Tibial nerve (tissue), 4 donors: Measurements from ENCODE around the gene BNC2. TPM values are rescaled to one million over a fixed set of nuclear protein-coding genes. Genes with fewer than 3 reads are reported as not detected.

Source experiments
- DNase-seq, 2 donors: peaks; one replicate each; pipeline ENCODE4 v3.0.0-alpha.2; 2019; ENCODE audit warnings: low spot score in 2 of 2
- H3K27ac ChIP-seq, 4 donors: fragments of 200-600 bp; sonication (generic) in 3 of 4; one replicate each; pipeline ENCODE4 v1.5.1; 2017 to 2019; ENCODE audit warnings: mild to moderate bottlenecking in 1 of 4
- H3K27me3 ChIP-seq, 2 donors: fragments of 200-600 bp; sonication (generic) in 1 of 2; one replicate each; pipeline versions ENCODE4 v1.5.1 to v1.6.0; 2017 to 2019
- H3K36me3 ChIP-seq, 3 donors: fragments of 200-600 bp; sonication (generic); one replicate each; pipeline ENCODE4 v1.5.1; 2018 to 2019
- H3K4me1 ChIP-seq, 4 donors: fragments of 200-600 bp; sonication (generic) in 3 of 4; one replicate each; pipeline ENCODE4 v1.5.1; 2017 to 2019
- H3K4me3 ChIP-seq, 4 donors: fragments of 200-600 bp; sonication (generic) in 3 of 4; one replicate each; pipeline ENCODE4 v1.5.1; 2017 to 2019; ENCODE audit warnings: mild to moderate bottlenecking in 1 of 4, moderate library complexity in 1 of 4
- H3K9me3 ChIP-seq, 4 donors: fragments of 200-600 bp; sonication (generic) in 3 of 4; one replicate each; pipeline ENCODE4 v1.5.1; 2017 to 2019
- CTCF ChIP-seq, 5 experiments: fragments of 200-600 bp in 3 of 5; fragments of 450-650 bp in 2 of 5; sonication (generic) in 3 of 5; IDR thresholded peaks; one replicate each; pipeline ENCODE4 v1.5.1; 2016 to 2019; ENCODE audit warnings: antibody characterized with exemption in 5 of 5, mild to moderate bottlenecking in 3 of 5, moderate library complexity in 2 of 5
- EP300 ChIP-seq, 2 donors: sonication (generic); formaldehyde crosslinking; IDR thresholded peaks; one replicate each; pipeline ENCODE4 v1.6.1; 2017; ENCODE audit warnings: antibody characterized with exemption in 2 of 2, mild to moderate bottlenecking in 1 of 2
- POLR2A ChIP-seq, 2 donors: fragments of 450-650 bp; IDR thresholded peaks; one replicate each; pipeline ENCODE4 v1.6.1; 2017; ENCODE audit warnings: antibody characterized with exemption in 2 of 2, mild to moderate bottlenecking in 2 of 2, moderate library complexity in 2 of 2
- WGBS, 2 donors: methylation state at CpG; one replicate each; pipeline ENCODE4 v1.1.5; 2018; 5-methylcytosine and 5-hydroxymethylcytosine counted together
- total RNA-seq, 4 donors: library from RNA; depleted of rRNA; stranded (reverse); fragments of >200 nt; gene quantifications; one replicate each; pipeline ENCODE4 v1.1.0, GENCODE V29; 2016

Gene BNC2
- total RNA-seq, 4 donors from 2014 or later, result 69.9 to 89.6 (median 88.4) TPM

GRCh38 chr9:16519001-16519400 lies 351.5 kb downstream of the BNC2 start:
- DNase-seq, result no peak
- H3K4me1 ChIP-seq, result peaks cover 0 to 64% (median 12%) of the 10 kb centered on the region in 4 donors
- WGBS, 2 donors, result 82 to 88% methylated on average over 2 of the region's 2 CpGs
- H3K36me3 ChIP-seq, result no peaks in the 10 kb centered on the region
- TF ChIP-seq POLR2A (IDR thresholded peaks at IDR 0.05) (no peak), EP300 (IDR thresholded peaks at IDR 0.05) (no peak), CTCF (IDR thresholded peaks at IDR 0.05) (no peak)
- no peaks in the 10 kb centered on the region for H3K27me3 ChIP-seq
- no peaks in the 10 kb centered on the region for H3K9me3 ChIP-seq
- no peak overlapping the region for H3K27ac ChIP-seq
- no peak overlapping the region for H3K4me3 ChIP-seq

GRCh38 chr9:16516891-16517290 lies 353.6 kb downstream of the BNC2 start:
- no peak for TF ChIP-seq CTCF (IDR thresholded peaks at IDR 0.05)
- no peak for TF ChIP-seq POLR2A (IDR thresholded peaks at IDR 0.05)
- TF ChIP-seq EP300 (IDR thresholded peaks at IDR 0.05), result no peak
- Histone ChIP-seq H3K4me1 (peaks cover 0 to 53% (median 7%) of the 10 kb centered on the region in 4 donors), H3K36me3 (no peaks in the 10 kb centered on the region), H3K4me3 (no peak overlapping the region), H3K27me3 (no peaks in the 10 kb centered on the region), H3K27ac (peak overlapping the region in 2 of 4 donors; percentile 31 to 38), H3K9me3 (no peaks in the 10 kb centered on the region)
- no peak for DNase-seq
- 50 to 61% methylated on average over 2 of the region's 2 CpGs for WGBS, 2 donors

- 26 to 34% methylated on average over 4 of the region's 4 CpGs for WGBS, 2 donors
- H3K27ac ChIP-seq, result peak overlapping the region in 2 of 4 donors; percentile 44 to 55
- DNase-seq, result peak in 1 of 2 donors; percentile 31
- TF ChIP-seq EP300 (IDR thresholded peaks at IDR 0.05) (peak in 1 of 2 donors; percentile 38), CTCF (IDR thresholded peaks at IDR 0.05) (no peak)
- H3K36me3 ChIP-seq, result no peaks in the 10 kb centered on the region
- H3K27me3 ChIP-seq, result no peaks in the 10 kb centered on the region
- peaks cover 0 to 45% (median 5%) of the 10 kb centered on the region in 4 donors for H3K4me1 ChIP-seq
- no peaks in the 10 kb centered on the region for H3K9me3 ChIP-seq
- no peak overlapping the region for H3K4me3 ChIP-seq
Observed at GRCh38 chr9:16515879-16516301, 354.6 kb downstream of the BNC2 start.

- Histone ChIP-seq H3K27me3 (no peaks in the 10 kb centered on the region), H3K4me1 (peaks cover 0 to 46% (median 5%) of the 10 kb centered on the region in 4 donors), H3K9me3 (no peaks in the 10 kb centered on the region), H3K36me3 (no peaks in the 10 kb centered on the region), H3K27ac (peak overlapping the region in 2 of 4 donors; percentile 7 to 55), H3K4me3 (no peak overlapping the region)
- WGBS, 2 donors, result 55 to 71% methylated on average over 11 to 12 of the region's 12 CpGs
- DNase-seq, result no peak
- TF ChIP-seq CTCF (IDR thresholded peaks at IDR 0.05), result no peak
- no peak for TF ChIP-seq POLR2A (IDR thresholded peaks at IDR 0.05)
- no peak for TF ChIP-seq EP300 (IDR thresholded peaks at IDR 0.05)
Observed at GRCh38 chr9:16515207-16515606, 355.3 kb downstream of the BNC2 start.

GRCh38 chr9:16514131-16514530 lies 356.3 kb downstream of the BNC2 start:
- WGBS, 2 donors, result 64 to 67% methylated on average over 1 of the region's 1 CpG
- no peak for DNase-seq
- no peaks in the 10 kb centered on the region for H3K9me3 ChIP-seq

More at GRCh38 chr9:16514131-16514530, 356.3 kb downstream of the BNC2 start:
- Histone ChIP-seq H3K27me3 (no peaks in the 10 kb centered on the region), H3K4me1 (peaks cover 0 to 44% (median 5%) of the 10 kb centered on the region in 4 donors), H3K27ac (no peak overlapping the region), H3K4me3 (no peak overlapping the region), H3K36me3 (no peaks in the 10 kb centered on the region)
- TF ChIP-seq POLR2A (IDR thresholded peaks at IDR 0.05) (no peak), EP300 (IDR thresholded peaks at IDR 0.05) (no peak), CTCF (IDR thresholded peaks at IDR 0.05) (no peak)
